Vagina (tissue), 2 donors: ENCODE measurements around the gene GRAMD2B. TPM values are rescaled to one million over a fixed set of nuclear protein-coding genes. Genes with fewer than 3 reads are reported as not detected.

ENCODE experiments used
- DNase-seq, 2 donors: peaks; one replicate each; pipeline ENCODE4 v3.0.0-alpha.2; 2017; ENCODE audit errors: extremely low spot score in 2 of 2
- H3K27ac ChIP-seq: fragments of 200-600 bp; sonication (generic); one replicate; pipeline ENCODE4 v1.5.1; 2019
- H3K27me3 ChIP-seq: fragments of 200-600 bp; sonication (generic); one replicate; pipeline ENCODE4 v1.5.1; 2019
- H3K36me3 ChIP-seq, 2 donors: fragments of 200-600 bp; sonication (generic); one replicate each; pipeline ENCODE4 v1.5.1; 2017 to 2019
- H3K4me1 ChIP-seq: fragments of 200-600 bp; sonication (generic); one replicate; pipeline ENCODE4 v1.5.1; 2019
- H3K4me3 ChIP-seq, 2 donors: fragments of 200-600 bp; sonication (generic); 1 replicate in 1 of 2; 2 replicates in 1 of 2; pipeline ENCODE4 v1.5.1; 2016 to 2019
- H3K9me3 ChIP-seq: fragments of 200-600 bp; sonication (generic); one replicate; pipeline ENCODE4 v1.5.1; 2019
- CTCF ChIP-seq, 3 experiments: fragments of 450-650 bp in 2 of 3; fragments of 200-600 bp in 1 of 3; sonication (generic) in 1 of 3; IDR thresholded peaks; one replicate each; pipeline ENCODE4 v1.5.1; 2017 to 2019; ENCODE audit warnings: antibody characterized with exemption in 3 of 3, mild to moderate bottlenecking in 2 of 3, moderate library complexity in 2 of 3
- POLR2A ChIP-seq, 2 donors: fragments of 450-650 bp; IDR thresholded peaks; one replicate each; pipeline ENCODE4 v1.6.1; 2017; ENCODE audit warnings: antibody characterized with exemption in 2 of 2, mild to moderate bottlenecking in 2 of 2, moderate library complexity in 2 of 2
- POLR2AphosphoS5 ChIP-seq, 2 donors: sonication (generic); formaldehyde crosslinking; IDR thresholded peaks; one replicate each; pipeline ENCODE4 v1.9.0; 2017; ENCODE audit warnings: antibody characterized with exemption in 2 of 2, mild to moderate bottlenecking in 2 of 2, low read depth in 1 of 2; ENCODE audit not compliant: insufficient read depth in 1 of 2
- intact Hi-C: fragments of 100-400 bp; cut with DNase I; formaldehyde crosslinking; loops from one replicate; pipeline ENCODE4 v1.15.1; 2023
- total RNA-seq: library from RNA; depleted of rRNA; stranded (reverse); fragments of >200 nt; gene quantifications from one replicate; pipeline ENCODE4 v1.2.3, GENCODE V29; 2016

GRAMD2B gene
- total RNA-seq, 1 donor from 2014 or later: 76.9 TPM

DNA sequence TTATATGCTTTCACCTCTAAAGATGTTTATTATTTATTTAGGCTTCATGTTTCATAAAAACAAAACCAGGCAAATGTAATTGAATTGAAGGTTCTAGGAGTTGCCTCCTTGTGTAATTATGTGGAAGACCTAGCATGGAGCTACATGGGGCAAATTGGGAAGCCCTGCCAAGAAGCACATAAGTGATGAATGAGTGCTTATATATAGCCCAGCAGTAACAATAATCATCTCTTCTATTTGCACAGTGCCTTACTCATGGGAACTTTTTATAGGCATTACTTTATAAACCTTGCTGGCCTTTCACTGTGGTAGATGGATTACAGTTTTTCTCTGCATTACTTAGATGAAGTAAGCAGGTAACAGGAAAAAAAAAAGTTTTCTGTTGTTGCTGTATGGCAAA lies 40.0 kb upstream of the GRAMD2B start:
- no peak overlapping the region for H3K27ac ChIP-seq
- intact Hi-C loops: no loop called here
- H3K27me3 ChIP-seq: no peaks in the 10 kb centered on the region
- no peaks in the 10 kb centered on the region for H3K9me3 ChIP-seq
- no peak overlapping the region for H3K4me3 ChIP-seq
- TF ChIP-seq CTCF (IDR thresholded peaks at IDR 0.05): no peak
- TF ChIP-seq POLR2A (IDR thresholded peaks at IDR 0.05): no peak
- TF ChIP-seq POLR2AphosphoS5 (IDR thresholded peaks at IDR 0.05; ENCODE audit: insufficient read depth in 1 of 2, low read depth in 1 of 2): no peak
- no peak for DNase-seq
- H3K36me3 ChIP-seq: no peaks in the 10 kb centered on the region
- peaks cover 14% of the 10 kb centered on the region for H3K4me1 ChIP-seq

DNA sequence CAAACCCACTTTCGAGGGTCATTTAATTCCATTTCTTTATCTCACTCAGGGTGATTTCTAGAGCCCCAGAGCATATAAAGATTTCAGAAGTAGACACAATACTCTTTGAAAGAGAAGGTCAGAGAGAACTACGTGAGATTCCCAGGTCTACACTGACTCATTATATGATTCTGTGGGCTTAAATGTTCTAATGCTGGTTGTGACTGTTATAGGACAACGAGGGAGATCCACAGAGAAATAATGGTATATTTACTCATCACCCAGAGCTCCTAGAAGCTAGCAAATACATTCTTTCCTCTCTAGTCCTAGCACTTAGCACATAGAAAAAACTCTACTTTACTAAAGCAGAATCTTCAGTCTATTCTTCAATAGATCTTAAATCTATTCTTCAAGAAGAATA lies 39.4 kb upstream of the GRAMD2B start:
- Histone ChIP-seq H3K27me3 (no peaks in the 10 kb centered on the region), H3K4me3 (no peak overlapping the region), H3K36me3 (no peaks in the 10 kb centered on the region), H3K27ac (no peak overlapping the region), H3K9me3 (no peaks in the 10 kb centered on the region), H3K4me1 (peaks cover 14% of the 10 kb centered on the region)
- DNase-seq: no peak
- no peak for TF ChIP-seq CTCF (IDR thresholded peaks at IDR 0.05)
- no peak for TF ChIP-seq POLR2A (IDR thresholded peaks at IDR 0.05)
- no peak for TF ChIP-seq POLR2AphosphoS5 (IDR thresholded peaks at IDR 0.05; ENCODE audit: insufficient read depth in 1 of 2, low read depth in 1 of 2)
- intact Hi-C loops: no loop called here

DNA sequence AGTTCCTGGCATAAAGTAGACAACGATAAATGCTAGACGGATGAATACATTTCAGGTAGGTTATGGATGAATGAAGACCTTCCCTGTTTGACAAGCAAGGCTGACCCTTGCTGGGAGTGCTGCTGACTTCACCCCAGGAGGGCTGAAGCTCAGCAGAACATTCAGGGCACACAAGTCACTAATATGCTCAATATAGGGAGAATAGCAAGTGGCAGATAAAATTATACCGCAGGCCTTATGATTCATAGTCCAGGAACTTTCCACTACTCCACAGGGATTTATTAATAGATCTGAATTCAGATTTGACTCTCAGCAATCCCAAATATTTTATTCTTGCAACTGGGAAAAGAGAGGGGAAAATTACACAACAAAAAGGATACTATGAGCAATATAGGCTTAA lies 38.2 kb upstream of the GRAMD2B start:
- Histone ChIP-seq H3K27ac (peak overlapping the region; percentile 13), H3K9me3 (no peaks in the 10 kb centered on the region), H3K36me3 (no peaks in the 10 kb centered on the region), H3K27me3 (no peaks in the 10 kb centered on the region), H3K4me1 (peaks cover 14% of the 10 kb centered on the region), H3K4me3 (no peak overlapping the region)
- no peak for DNase-seq
- TF ChIP-seq CTCF (IDR thresholded peaks at IDR 0.05) (no peak), POLR2A (IDR thresholded peaks at IDR 0.05) (no peak), POLR2AphosphoS5 (IDR thresholded peaks at IDR 0.05; ENCODE audit: insufficient read depth in 1 of 2, low read depth in 1 of 2) (peak in 1 of 2 donors; percentile 31)
- intact Hi-C loops: no loop called here

DNA sequence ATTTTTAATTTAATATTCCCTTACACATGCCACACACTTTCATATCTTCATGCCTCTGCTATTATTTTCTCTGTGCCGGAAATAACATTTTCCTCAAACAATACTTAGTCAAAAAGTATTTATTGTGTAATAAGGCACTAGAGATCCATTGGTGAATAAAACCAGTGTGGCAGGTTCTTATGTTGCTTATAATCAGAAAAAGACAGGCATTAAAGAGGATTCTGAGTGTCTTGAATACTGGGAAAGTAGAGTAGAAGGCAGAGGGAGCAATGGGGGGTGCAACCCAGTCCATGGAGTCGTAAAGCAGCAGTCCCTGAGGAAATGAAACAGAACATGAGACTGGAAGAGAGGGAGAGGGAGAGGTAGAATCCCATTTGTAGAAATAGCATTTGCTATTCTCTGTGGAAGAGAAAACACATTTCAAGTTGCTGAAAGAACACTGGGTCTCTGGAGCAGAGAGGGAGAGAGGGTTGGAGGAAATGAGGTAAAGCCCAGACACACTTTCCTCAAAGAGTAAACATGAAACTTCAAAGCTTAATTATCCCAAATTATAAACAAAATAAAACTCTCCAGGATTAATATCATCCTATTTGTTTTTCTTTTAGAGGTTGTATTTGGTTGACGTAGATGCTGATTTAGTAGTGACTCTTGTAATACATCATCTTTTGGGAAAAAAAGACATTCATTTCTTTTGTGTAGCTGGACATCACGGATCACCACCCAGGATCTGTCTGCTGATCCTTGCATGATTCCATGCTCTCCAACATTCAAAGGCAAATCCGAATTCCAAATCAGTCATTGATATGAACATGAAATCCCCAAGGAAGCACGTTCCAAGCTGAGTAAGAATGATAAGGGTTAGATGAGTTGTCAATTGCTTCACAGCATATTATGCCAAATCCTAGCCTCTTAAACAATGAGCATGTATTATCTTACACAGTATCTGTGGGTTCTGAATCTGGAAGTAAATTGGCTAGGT lies 37.4 kb upstream of the GRAMD2B start:
- no peak for TF ChIP-seq CTCF (IDR thresholded peaks at IDR 0.05)
- intact Hi-C loops: no loop called here
- peaks cover 14% of the 10 kb centered on the region for H3K4me1 ChIP-seq

DNA sequence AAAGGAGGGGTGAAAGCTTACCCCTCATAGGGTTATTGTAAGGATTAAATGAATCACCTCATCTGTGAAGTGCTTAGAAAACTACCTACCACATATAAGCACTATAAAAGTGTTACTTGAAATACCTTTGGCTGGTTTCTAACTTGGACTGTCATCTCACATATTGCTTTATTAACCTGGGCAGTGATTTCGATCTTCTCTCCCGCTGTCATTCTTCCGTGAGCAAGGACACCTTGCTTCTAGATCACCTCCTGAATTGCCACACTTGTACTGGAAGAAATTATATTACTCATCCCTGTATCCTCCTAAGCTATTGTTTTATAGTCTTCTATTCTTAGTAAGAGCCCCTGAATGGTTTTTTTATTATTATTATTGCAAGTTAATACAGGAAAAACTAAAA lies 34.0 kb upstream of the GRAMD2B start:
- H3K36me3 ChIP-seq: no peaks in the 10 kb centered on the region
- TF ChIP-seq CTCF (IDR thresholded peaks at IDR 0.05) (no peak), POLR2AphosphoS5 (IDR thresholded peaks at IDR 0.05; ENCODE audit: insufficient read depth in 1 of 2, low read depth in 1 of 2) (no peak), POLR2A (IDR thresholded peaks at IDR 0.05) (no peak)
- H3K4me3 ChIP-seq: no peak overlapping the region
- intact Hi-C loops: no loop called here
- peaks cover 14% of the 10 kb centered on the region for H3K4me1 ChIP-seq
- H3K27me3 ChIP-seq: no peaks in the 10 kb centered on the region
- H3K27ac ChIP-seq: no peak overlapping the region
- no peaks in the 10 kb centered on the region for H3K9me3 ChIP-seq
- no peak for DNase-seq

More for the DNA sequence above, 37.4 kb upstream of the GRAMD2B start:
- H3K9me3 ChIP-seq: no peaks in the 10 kb centered on the region
- no peak overlapping the region for H3K4me3 ChIP-seq
- no peaks in the 10 kb centered on the region for H3K27me3 ChIP-seq
- no peaks in the 10 kb centered on the region for H3K36me3 ChIP-seq
- no peak for DNase-seq
- peak overlapping the region; percentile 5 for H3K27ac ChIP-seq
